Liver (tissue), 9 donors: Measurements from ENCODE around the gene ATXN8OS. TPM values are rescaled to one million over a fixed set of nuclear protein-coding genes. Genes with fewer than 3 reads are reported as not detected.

Experiments used
- DNase-seq: peaks from one replicate; pipeline ENCODE4 v3.0.0-alpha.2; 2017; ENCODE audit warnings: low spot score
- H3K27ac ChIP-seq, 2 donors: one replicate each; pipeline ENCODE4 v1.7.0; 2013; ENCODE audit warnings: inconsistent platforms in 2 of 2, low read length in 2 of 2, control low read depth in 1 of 2, low read depth in 1 of 2, mild to moderate bottlenecking in 1 of 2
- H3K27me3 ChIP-seq, 4 donors: one replicate each; pipeline versions ENCODE4 v1.6.1 to v1.7.0; 2013; ENCODE audit warnings: low read length in 3 of 4, inconsistent platforms in 1 of 4, mild to moderate bottlenecking in 1 of 4, moderate library complexity in 1 of 4; ENCODE audit not compliant: control insufficient read depth in 4 of 4, insufficient read depth in 4 of 4
- H3K36me3 ChIP-seq, 4 donors: one replicate each; pipeline versions ENCODE4 v1.6.1 to v1.7.0; 2013; ENCODE audit warnings: low read length in 3 of 4, mild to moderate bottlenecking in 3 of 4, low read depth in 1 of 4, moderate library complexity in 1 of 4; ENCODE audit not compliant: control insufficient read depth in 4 of 4, insufficient read depth in 3 of 4
- H3K4me1 ChIP-seq, 4 donors: one replicate each; pipeline versions ENCODE4 v1.6.1 to v1.7.0; 2013; ENCODE audit warnings: low read length in 3 of 4, mild to moderate bottlenecking in 3 of 4, moderate library complexity in 1 of 4; ENCODE audit not compliant: control insufficient read depth in 4 of 4, insufficient read depth in 4 of 4
- H3K4me3 ChIP-seq, 3 donors: one replicate each; pipeline versions ENCODE4 v1.6.1 to v1.7.0; 2013; ENCODE audit warnings: low read length in 3 of 3, control low read depth in 1 of 3, low read depth in 1 of 3, mild to moderate bottlenecking in 1 of 3
- H3K9ac ChIP-seq, 2 donors: one replicate each; pipeline ENCODE4 v1.7.0; 2013; ENCODE audit warnings: low read length in 2 of 2, mild to moderate bottlenecking in 2 of 2, moderate library complexity in 2 of 2, control low read depth in 1 of 2, low read depth in 1 of 2
- H3K9me3 ChIP-seq, 4 donors: one replicate each; pipeline versions ENCODE4 v1.6.1 to v1.7.0; 2013; ENCODE audit warnings: low read length in 3 of 4; ENCODE audit not compliant: control insufficient read depth in 4 of 4
- EGR1 ChIP-seq, 2 donors: IDR thresholded peaks; 2 replicates each; pipeline ENCODE4 v1.6.1; 2016 to 2018; ENCODE audit warnings: antibody characterized with exemption in 2 of 2, low read depth in 2 of 2
- FOXA1 ChIP-seq: IDR thresholded peaks from 2 replicates; pipeline ENCODE4 v1.6.1; 2016; ENCODE audit warnings: antibody characterized with exemption
- FOXA2 ChIP-seq: IDR thresholded peaks from 2 replicates; pipeline ENCODE4 v1.6.1; 2016; ENCODE audit warnings: antibody characterized with exemption
- HNF4A ChIP-seq, 2 donors: conservative IDR thresholded peaks; 2 replicates each; pipeline ENCODE4 v1.6.1; 2016; ENCODE audit warnings: antibody characterized with exemption in 2 of 2, mild to moderate bottlenecking in 2 of 2
- HNF4G ChIP-seq: IDR thresholded peaks from 2 replicates; pipeline ENCODE4 v1.6.1; 2016; ENCODE audit warnings: antibody characterized with exemption
- JUND ChIP-seq, 2 donors: IDR thresholded peaks; 2 replicates each; pipeline ENCODE4 v1.6.1; 2016; ENCODE audit warnings: antibody characterized with exemption in 2 of 2
- NR2F2 ChIP-seq: IDR thresholded peaks from 2 replicates; pipeline ENCODE4 v1.6.1; 2016; ENCODE audit warnings: antibody characterized with exemption
- RAD21 ChIP-seq, 2 donors: IDR thresholded peaks; 2 replicates each; pipeline ENCODE4 v1.6.1; 2016; ENCODE audit warnings: antibody characterized with exemption in 2 of 2, mild to moderate bottlenecking in 2 of 2
- RXRA ChIP-seq, 2 donors: IDR thresholded peaks; 2 replicates each; pipeline ENCODE4 v1.6.1; 2017 to 2018; ENCODE audit warnings: antibody characterized with exemption in 2 of 2, mild to moderate bottlenecking in 1 of 2
- SP1 ChIP-seq: IDR thresholded peaks from 2 replicates; pipeline ENCODE4 v1.6.1; 2018; ENCODE audit warnings: antibody characterized with exemption, mild to moderate bottlenecking
- TAF1 ChIP-seq: conservative IDR thresholded peaks from 2 replicates; pipeline ENCODE4 v1.6.1; 2016; ENCODE audit warnings: antibody characterized with exemption, mild to moderate bottlenecking
- WGBS: extraction: QIAGEN DNeasy Blood & Tissue Kit; methylation state at CpG from one replicate; pipeline ENCODE4 v1.1.7; 2013; 5-methylcytosine and 5-hydroxymethylcytosine counted together
- polyA plus RNA-seq, 2 donors: library from polyadenylated mRNA; stranded (reverse) in 1 of 2; unstranded in 1 of 2; fragments of 200-250 nt in 1 of 2; fragments of >200 nt in 1 of 2; fragmentation: Nextera tagmentation in 1 of 2; extraction: Ambion mirVana in 1 of 2; gene quantifications; one replicate each; pipeline versions ENCODE4 v1.2.1 to v1.2.3, GENCODE V29; 2013 to 2015
- total RNA-seq, 2 donors: library from RNA; depleted of rRNA; stranded (reverse); fragments of >200 nt; gene quantifications; one replicate each; pipeline ENCODE4 v1.2.3, GENCODE V29; 2014
- TF ChIP-seq, protein P1 (sequence below): fragments of 150-350 bp; IDR thresholded peaks from 2 replicates; pipeline ENCODE4 v1.5.1; 2017; ENCODE audit warnings: improper control_type of control experiment, low read depth, low read length; ENCODE audit not compliant: missing input control
- TF ChIP-seq, protein P2 (sequence below): IDR thresholded peaks from 2 replicates; pipeline ENCODE4 v1.6.1; 2016; ENCODE audit warnings: antibody characterized with exemption
- TF ChIP-seq, protein P3 (sequence below): IDR thresholded peaks from 2 replicates; pipeline ENCODE4 v1.6.1; 2016; ENCODE audit warnings: antibody characterized with exemption
- donor health status: healthy.
- donor health status: healthy.
- donor health status: healthy.
- donor health status: healthy.
- donor health status: healthy.

Gene ATXN8OS
- total and polyA plus RNA-seq, 4 donors, result not detected

DNA sequence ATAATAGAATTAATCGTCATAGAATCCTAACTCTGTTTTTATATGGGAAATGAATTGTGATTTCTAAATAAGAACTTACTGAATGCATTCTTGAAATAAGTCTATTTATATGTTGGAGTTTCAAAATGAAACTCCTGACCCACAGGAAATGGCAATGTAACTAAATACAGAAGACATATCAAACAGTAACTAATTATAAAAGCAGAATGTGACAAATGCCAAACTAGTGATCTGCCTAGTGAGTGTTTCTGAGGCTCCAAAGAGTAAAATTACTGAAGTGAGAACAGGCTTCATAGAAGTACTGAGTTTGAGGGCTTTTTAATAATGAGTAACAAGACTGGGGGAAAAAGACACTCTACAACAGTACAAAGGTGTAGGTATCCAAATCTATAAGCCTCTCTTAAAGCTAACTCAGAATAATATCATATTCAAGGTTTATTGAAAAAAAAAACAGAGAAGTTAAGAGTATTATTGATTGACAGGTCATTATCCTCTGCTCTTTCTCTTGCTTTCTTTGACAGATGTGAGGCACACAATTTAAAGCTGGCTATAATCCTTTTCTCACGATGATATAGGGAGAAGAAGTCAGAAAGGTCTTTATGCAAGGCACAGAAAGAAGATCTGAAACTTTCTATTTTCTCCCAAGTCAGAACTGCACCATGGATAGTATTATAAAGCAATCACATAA is 17.4 kb upstream of the ATXN8OS start:
- Histone ChIP-seq H3K4me3 (no peak overlapping the region), H3K27me3 (no peaks in the 10 kb centered on the region), H3K36me3 (no peaks in the 10 kb centered on the region), H3K27ac (no peak overlapping the region), H3K9me3 (no peaks in the 10 kb centered on the region), H3K4me1 (no peaks in the 10 kb centered on the region), H3K9ac (no peak overlapping the region)
- TF ChIP-seq FOXA1 (no peak), EGR1 (IDR thresholded peaks at IDR 0.05; ENCODE audit: low read depth in 2 of 2) (no peak), FOXA2 (no peak), NR2F2 (no peak), SP1 (no peak), HNF4A (conservative IDR thresholded peaks at IDR 0.05) (no peak), HNF4G (no peak), RXRA (IDR thresholded peaks at IDR 0.05) (no peak), TAF1 (no peak), JUND (IDR thresholded peaks at IDR 0.05) (no peak)
- TF ChIP-seq, protein P1, sequence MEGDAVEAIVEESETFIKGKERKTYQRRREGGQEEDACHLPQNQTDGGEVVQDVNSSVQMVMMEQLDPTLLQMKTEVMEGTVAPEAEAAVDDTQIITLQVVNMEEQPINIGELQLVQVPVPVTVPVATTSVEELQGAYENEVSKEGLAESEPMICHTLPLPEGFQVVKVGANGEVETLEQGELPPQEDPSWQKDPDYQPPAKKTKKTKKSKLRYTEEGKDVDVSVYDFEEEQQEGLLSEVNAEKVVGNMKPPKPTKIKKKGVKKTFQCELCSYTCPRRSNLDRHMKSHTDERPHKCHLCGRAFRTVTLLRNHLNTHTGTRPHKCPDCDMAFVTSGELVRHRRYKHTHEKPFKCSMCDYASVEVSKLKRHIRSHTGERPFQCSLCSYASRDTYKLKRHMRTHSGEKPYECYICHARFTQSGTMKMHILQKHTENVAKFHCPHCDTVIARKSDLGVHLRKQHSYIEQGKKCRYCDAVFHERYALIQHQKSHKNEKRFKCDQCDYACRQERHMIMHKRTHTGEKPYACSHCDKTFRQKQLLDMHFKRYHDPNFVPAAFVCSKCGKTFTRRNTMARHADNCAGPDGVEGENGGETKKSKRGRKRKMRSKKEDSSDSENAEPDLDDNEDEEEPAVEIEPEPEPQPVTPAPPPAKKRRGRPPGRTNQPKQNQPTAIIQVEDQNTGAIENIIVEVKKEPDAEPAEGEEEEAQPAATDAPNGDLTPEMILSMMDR, result no peak
- TF ChIP-seq, protein P2, sequence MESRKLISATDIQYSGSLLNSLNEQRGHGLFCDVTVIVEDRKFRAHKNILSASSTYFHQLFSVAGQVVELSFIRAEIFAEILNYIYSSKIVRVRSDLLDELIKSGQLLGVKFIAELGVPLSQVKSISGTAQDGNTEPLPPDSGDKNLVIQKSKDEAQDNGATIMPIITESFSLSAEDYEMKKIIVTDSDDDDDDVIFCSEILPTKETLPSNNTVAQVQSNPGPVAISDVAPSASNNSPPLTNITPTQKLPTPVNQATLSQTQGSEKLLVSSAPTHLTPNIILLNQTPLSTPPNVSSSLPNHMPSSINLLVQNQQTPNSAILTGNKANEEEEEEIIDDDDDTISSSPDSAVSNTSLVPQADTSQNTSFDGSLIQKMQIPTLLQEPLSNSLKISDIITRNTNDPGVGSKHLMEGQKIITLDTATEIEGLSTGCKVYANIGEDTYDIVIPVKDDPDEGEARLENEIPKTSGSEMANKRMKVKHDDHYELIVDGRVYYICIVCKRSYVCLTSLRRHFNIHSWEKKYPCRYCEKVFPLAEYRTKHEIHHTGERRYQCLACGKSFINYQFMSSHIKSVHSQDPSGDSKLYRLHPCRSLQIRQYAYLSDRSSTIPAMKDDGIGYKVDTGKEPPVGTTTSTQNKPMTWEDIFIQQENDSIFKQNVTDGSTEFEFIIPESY, result no peak
- TF ChIP-seq, protein P3, sequence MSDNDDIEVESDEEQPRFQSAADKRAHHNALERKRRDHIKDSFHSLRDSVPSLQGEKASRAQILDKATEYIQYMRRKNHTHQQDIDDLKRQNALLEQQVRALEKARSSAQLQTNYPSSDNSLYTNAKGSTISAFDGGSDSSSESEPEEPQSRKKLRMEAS, result no peak
- 67% methylated on average over 2 of the region's 2 CpGs for WGBS
- DNase-seq, result no peak

DNA sequence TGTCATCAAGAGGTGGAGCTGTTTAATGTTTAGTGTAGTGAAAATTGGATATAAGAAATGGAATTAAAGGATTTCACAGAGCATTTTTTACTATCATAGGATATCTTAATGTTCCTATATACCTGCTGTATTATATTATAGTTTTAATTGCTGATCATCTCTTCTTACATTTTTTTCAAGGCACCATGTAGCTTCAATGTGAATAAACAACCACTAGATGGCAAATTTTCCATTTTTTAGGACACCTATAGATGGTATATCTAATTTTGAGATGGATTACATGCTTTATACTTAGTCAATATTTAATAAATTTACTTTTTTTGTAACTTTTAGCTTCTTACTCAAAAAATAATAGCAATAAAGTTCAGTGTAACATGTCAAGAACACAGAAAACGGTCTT is 9.0 kb upstream of the ATXN8OS start:
- H3K9me3 ChIP-seq, result no peaks in the 10 kb centered on the region
- WGBS, result 25% methylated on average over 1 of the region's 1 CpG
- H3K4me3 ChIP-seq, result no peak overlapping the region
- no peak overlapping the region for H3K9ac ChIP-seq
- TF ChIP-seq SP1 (no peak), RAD21 (IDR thresholded peaks at IDR 0.05) (peak; percentile 19 to 29), FOXA2 (no peak)
- TF ChIP-seq, protein P1, result peak; percentile 23
- DNase-seq, result no peak
- H3K27me3 ChIP-seq, result no peaks in the 10 kb centered on the region
- no peaks in the 10 kb centered on the region for H3K4me1 ChIP-seq
- no peaks in the 10 kb centered on the region for H3K36me3 ChIP-seq
- no peak overlapping the region for H3K27ac ChIP-seq
